GM21723 (cell line): ENCODE results near the gene ZDHHC8.
"Not testable (repeated sequence)": the region's sequence is repeated elsewhere in the genome, so short reads cannot be mapped to it uniquely, and the experiment has no call there.

ENCODE experiments used
- ATAC-seq: cut with Tn5 transposase; IDR thresholded peaks from one replicate; pipeline ENCODE4 v1.9.1; 2021; ENCODE audit warnings: mild to moderate bottlenecking, moderate library complexity; ENCODE audit not compliant: unreplicated experiment

ZDHHC8 gene

DNA sequence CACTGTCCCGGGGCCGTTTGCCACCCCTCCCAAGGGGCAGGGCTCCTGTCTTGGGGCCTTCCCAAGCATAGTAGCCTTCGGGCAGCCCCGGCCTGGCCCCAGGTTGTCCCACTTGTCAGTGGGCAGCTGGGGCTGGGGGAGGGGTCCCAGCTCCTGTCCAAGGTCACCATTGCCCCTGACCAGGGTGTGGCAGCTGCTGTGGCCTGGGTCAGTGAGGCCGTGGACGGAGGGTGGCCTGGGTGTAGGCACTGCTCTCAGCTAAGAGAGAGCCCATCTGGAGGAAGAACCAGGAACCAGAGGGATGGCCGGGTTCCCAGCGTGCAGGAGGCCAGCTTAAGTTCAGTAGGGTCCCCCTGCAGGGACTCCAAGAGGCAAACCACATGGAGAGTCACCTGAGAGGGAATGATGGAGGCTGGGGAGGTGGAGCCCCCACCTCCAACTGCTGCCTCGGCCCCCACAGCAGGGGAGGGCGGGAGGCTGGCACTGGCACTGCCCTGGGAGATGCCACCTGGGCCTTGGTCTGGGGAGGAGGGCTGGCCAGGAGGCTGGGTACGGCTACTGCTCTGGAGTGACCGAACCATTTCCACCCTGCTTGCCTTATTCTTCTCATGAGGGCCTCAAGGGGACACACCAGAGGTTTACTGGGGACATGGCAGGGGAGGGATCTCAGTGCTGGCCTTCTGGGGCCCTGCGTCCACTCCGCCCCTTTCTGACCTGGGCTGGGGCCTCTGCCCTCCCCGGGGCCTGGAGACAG, 26.0 kb downstream of the ZDHHC8 start:
- ATAC-seq = no peak

DNA sequence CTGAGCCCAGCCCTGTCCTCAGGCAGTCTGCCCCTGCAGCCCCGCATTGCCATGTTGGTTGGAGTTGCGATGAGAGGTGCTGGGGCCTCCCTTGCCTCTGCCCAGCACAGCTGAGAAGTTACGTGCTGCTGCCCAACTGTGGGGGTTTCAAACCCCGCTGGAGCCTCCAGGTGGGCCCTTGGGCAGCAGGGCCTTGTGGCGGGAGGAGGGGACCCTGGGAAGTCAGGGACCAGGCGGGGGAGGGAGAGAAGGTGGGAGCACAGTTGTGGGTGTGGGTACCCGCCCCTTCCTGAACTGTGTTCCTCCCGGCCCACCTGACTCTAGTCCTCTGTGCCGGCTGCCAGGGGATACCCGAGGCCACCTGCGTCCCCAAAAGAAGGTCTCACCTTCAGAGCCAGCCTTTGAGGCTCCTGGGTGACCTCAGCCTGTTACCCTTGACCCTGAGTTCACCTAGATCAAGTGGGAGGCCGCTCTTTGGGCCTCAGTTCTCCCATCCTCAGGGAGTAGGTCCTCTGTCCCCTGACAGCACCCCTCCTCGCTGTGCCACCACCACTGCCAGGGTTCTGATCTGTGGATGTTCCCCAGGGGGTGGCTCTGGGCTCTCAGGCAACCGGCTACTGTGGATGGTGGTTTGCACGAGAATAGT, 26.9 kb downstream of the ZDHHC8 start:
- ATAC-seq = no peak

GRCh38 chr22:20159076-20159475, 27.5 kb downstream of the ZDHHC8 start:
- no peak for ATAC-seq

DNA sequence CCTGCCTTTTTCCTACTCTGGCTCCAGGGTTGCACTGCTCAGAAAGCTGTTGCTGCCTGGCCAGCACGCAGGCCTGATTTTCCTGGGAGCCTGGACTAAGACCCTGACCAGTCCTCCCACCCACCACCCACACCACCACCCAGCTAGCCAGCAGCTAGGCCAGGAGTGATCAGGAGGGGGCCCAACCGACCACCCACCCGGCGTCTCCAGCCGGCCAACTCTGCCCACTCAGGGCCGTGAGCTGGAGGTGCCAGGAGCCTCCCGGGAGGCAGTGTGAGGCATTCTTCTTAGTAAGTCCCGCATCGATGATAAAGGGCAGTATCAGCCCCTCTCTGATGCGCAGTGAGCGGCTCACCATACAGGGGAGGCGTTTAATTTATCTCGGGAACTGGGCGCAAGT, 27.9 kb downstream of the ZDHHC8 start:
- not testable (repeated sequence) for ATAC-seq

GRCh38 chr22:20160041-20160440, 28.4 kb downstream of the ZDHHC8 start:
- no peak for ATAC-seq

GRCh38 chr22:20164863-20165262, 33.3 kb downstream of the ZDHHC8 start:
- ATAC-seq = no peak

- no peak for ATAC-seq
Observed at GRCh38 chr22:20165421-20165820, 33.8 kb downstream of the ZDHHC8 start.

GRCh38 chr22:20165913-20166312, 34.3 kb downstream of the ZDHHC8 start:
- ATAC-seq = no peak

- ATAC-seq = no peak
Observed at GRCh38 chr22:20166703-20167102, 35.1 kb downstream of the ZDHHC8 start.

DNA sequence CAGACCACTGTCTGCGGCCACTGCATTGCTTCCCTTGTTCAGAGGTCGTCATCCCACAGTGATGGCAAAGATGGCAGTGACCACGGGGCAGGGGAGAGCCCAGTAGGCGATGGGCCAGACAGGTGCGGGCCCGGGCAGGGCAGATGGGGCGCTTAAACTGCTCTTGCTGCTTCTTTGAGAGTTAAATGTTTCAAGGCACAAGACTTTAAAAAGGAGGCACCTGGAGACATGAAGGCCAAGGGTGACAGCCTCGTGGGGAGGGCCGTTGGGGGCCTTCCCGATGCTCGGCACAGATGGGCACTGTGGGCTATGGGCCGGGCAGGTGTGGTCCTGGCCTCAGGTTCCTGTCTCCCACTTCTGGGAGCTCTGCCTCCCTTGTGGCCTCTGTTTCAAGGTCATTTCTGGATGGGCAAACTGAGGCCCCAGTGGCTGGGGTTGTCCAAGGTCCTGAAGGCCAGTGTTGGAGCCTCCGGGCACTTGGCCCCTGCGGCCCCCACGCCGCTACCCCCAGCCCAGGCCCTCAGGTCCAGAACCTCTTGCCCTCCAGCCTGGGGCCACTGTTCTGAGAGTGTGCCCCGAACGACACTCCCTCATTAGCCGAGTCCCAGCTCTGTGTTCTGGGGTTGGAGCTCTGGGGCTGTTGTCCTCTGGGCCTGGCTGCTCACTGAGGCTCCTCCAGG, 36.2 kb downstream of the ZDHHC8 start:
- ATAC-seq = no peak

DNA sequence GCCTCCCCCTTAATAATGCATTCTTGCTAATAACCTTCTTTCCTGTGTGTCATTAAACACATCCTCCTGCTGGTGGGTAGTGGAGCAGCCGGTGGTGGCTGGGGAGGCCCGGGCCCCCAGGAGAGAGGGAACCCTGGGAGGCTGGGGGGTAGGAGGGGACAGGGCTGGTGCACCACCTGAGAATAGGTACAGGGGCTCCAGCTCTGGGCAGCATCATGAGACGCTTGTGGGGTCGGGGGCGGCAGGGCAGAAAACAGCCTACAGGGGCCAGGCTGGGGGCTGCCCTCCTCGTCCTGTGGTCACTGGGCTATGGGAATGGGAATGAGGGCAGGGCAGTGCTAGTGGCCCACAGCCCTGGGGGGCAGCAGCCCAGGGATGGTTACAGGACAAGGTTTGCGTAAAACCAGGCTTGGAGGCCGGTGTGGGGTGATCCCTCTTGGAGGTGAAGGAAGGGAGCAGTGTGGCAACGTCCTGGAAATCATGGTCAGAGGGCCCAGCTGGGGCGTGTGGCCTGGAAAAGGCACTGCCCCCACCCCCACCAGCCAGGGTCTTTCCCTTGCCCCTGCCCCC, 37.7 kb downstream of the ZDHHC8 start:
- no peak for ATAC-seq

- no peak for ATAC-seq
Observed at GRCh38 chr22:20170170-20170569, 38.6 kb downstream of the ZDHHC8 start.

DNA sequence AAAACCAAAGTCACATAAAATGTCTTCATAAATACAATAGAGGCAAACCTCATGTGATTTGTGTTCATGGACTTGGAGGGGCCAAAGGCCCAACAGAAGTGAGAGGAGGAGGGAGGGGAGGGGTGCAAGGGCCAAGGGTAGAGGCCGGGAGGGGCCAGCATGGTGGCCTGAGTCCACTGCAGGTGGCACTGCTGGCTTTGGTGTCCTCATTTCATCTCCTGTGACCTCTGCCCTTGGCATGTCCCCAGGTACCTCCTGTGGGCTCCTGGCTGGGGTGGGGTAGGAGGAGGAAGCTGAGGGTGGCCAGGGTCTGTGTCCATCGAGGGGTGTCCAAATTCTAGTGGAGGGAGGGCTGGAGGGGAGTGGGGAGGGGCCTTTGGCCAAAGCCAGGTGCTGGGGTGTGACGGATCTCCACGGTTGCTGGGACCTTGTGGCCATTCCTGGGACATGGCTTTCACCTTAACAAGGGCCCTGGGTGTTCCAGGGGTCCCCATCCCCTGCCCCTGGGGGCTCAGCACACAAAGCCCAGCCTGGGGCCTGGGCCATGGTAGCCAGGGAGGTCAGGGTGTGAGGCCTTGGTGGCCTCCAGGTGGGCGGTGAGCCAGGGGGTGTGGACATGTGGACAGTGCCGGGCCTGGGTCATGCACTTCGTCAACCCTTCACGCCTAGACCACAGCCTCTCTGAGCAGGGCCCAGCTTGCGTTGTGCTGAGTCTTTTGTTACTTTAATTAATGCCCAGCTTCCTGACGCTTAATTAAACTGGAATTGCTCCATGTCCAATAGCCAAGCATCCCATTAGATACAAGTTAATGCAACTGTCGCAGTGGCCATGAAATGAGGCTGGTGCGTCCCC, 39.9 kb downstream of the ZDHHC8 start:
- ATAC-seq = no peak

GRCh38 chr22:20172141-20172613, 40.6 kb downstream of the ZDHHC8 start:
- no peak for ATAC-seq

- no peak for ATAC-seq
Observed at GRCh38 chr22:20173246-20173645, 41.6 kb downstream of the ZDHHC8 start.

DNA sequence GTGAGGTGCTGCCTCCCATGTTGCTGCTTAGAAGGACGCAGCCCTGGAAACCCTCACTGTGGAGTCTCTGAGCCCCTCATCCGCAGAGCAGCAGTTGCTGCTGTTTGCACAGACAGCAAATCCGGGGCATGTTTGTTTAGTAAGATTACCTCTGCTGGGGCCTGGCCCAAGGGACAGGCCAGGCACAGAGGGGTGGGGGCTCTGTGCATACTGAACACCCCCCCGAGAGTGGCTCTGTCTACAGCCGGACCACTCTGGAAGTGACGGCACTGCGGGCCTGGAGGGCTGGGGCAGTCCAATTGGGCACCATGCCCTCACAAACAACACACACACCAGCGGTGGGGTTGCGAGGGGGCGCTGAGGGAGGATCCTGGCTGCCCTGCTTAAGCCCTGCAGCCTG, 42.2 kb downstream of the ZDHHC8 start:
- ATAC-seq = no peak

DNA sequence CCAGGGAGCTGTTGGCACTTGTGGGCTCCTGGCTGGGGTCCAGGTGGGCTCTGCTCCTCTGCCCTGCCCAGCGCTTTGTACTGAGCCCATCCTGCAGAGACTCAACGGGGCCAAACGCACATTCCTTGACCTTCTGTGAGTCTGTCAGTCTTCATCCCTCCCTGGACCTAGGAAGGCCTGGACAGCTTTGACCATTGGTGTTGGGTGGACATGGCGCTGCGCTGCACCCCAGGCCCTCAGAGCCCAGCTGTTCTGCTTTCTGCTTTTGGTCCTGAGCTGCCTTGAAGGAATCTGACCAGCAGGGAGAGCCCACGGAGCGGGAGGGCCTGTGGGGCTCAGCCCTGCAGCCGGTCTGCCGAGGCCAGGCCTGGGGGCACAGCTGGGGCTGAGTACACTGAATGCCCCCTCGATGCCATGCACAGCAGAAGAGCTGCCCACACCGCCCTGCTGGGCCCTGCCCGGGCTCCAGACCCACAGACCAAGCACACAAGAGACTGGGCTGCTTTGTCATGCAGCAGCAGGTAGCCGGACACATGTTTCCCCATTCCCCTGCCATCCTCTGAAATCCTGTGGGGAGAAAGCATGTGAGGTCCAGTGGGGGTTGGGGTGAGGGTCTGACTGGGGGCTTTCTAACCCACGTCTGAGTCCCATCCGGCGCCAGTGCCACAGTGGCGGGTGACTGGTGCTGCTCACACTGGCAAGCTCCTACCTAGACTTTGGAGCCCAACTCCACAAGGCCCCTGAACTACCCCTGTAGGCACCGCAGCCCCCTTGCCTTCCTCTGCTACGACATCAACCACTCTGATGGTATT, 43.4 kb downstream of the ZDHHC8 start:
- no peak for ATAC-seq

- ATAC-seq = no peak
Observed at GRCh38 chr22:20175597-20175900, 43.9 kb downstream of the ZDHHC8 start.

DNA sequence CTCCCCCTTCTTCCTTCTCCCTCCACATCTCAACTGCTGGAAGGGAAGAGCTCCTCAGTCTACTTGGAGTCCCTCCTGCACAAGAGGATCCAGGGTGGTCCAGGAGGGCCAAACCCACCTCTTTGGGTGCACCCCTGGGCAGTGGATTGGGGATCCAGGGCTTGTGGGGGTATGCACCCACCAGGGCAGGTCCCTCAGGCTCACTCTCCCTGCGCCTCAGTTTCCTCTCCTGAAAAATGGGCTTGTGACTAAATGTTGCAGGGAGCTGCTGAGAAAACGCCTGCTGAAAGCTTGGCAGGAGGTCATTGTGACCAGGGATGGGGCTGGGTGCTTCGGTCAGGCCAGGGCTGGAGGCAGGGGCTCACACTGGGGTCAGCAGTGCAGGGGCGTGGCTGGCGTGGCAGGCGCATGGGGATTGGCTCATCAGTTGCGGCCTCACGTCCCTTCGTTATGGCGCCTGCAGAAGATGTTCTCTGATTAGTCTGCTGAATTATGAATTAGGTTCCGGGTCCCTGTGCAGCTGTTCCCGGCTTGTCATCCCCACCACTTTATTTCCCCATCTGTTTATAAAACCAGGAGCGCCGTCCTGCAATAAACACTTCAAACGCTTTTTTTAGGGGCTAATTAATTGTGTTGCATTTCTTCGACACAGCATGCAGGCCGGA, 44.9 kb downstream of the ZDHHC8 start:
- ATAC-seq = no peak
